ENCODE measurements around the gene SUMF2.
A peak's percentile ranks its signal among the peaks of the same experiment; 100 is the strongest.
"Not testable (repeated sequence)": the region's sequence is repeated elsewhere in the genome, so short reads cannot be mapped to it uniquely, and the experiment has no call there.

The SUMF2 gene

GRCh38 chr7:56063500-56063881 is 595 bp upstream of the SUMF2 start:
- no peak for DNase-seq

DNA sequence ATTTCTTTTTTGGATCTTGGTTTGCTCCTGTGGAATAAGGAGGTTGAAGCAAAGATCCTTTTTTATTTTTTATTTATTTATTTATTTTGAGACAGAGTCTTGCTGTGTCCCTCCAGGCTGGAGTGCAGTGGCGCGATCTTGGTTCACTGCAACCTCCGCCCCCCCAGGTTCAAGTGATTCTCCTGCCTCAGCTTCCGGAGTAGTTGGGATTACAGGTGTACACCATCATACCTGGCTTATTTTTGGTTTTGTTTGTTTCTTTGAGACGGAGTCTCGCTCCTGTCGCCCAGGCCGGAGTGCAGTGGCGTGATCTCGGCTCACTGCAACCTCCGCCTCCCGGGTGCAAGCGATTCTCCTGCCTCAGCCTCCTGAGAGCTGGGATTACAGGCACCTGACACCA is 2.3 kb downstream of the SUMF2 start:
- not testable (repeated sequence) for DNase-seq

DNA sequence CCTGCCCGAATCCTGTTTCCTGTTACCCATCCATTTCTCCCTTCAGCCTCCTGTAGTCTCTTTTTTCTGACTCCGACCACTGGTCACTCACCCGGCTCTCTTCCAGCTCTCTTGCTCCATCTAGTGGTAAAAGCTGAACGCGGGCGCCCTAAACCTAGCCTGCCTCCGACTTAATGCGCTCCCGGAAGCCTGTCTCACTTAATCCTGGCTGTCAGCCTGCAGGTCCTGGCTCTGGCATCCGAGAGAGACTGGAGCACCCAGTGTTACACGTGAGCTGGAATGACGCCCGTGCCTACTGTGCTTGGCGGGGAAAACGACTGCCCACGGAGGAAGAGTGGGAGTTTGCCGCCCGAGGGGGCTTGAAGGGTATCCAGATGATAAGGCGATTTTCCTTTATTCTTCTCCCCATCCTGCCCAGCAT is 10.3 kb downstream of the SUMF2 start:
- peak; percentile 58 for DNase-seq

GRCh38 chr7:56077681-56078080 is 13.6 kb downstream of the SUMF2 start:
- DNase-seq, result no peak

DNA sequence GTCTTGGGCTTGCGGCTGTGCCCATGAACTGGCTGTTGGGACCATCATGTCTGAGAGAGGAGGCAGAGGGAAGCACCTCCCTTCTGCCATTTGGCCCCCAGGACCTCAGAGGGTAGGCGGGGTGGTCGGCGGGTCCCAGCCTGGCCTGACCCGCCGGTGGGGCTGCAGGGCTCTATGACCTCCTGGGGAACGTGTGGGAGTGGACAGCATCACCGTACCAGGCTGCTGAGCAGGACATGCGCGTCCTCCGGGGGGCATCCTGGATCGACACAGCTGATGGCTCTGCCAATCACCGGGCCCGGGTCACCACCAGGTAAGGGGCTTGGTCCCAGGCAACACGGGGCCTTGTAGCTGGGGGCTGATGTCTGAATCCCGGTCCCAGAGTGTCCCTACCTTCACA is 14.1 kb downstream of the SUMF2 start:
- no peak for DNase-seq

GRCh38 chr7:56079450-56080185 is 15.5 kb downstream of the SUMF2 start:
- DNase-seq, result no peak

GRCh38 chr7:56080726-56081435 is 16.8 kb downstream of the SUMF2 start:
- DNase-seq, result not testable (repeated sequence)

DNA sequence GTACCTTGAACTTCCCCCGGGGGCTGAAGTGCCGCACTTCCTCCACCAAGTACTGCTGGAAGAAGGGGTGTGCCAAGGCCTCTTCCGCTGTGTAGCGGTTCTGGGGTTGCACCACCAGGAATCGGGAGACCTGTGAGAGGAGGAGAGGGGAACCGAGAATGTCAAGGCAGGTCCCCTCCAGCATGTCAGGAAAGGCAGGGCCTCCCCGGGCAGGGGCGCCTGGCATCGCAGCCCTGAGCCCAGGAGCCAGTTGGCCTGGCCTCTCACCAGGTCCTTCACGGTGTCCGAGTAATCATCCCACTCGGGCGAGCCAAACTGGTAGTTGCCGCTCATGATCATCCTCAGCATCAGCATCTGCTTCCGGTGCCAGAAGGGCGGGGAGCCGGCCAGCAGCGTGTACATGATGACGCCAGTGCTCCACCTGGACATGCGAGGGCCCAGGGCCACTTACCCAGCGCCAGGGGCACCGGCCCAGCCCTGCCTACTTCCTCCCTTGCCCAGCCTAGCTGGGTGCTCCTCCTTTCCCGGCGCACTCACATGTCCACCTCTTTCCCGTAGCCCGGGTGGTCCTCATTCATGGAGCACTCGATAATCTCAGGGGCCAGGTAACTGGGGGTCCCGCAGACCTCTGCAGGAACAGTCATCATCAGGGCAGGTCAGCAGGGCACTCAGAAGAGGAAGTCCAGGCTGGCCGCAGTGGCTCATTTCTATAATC is 17.7 kb downstream of the SUMF2 start:
- DNase-seq, result no peak

DNA sequence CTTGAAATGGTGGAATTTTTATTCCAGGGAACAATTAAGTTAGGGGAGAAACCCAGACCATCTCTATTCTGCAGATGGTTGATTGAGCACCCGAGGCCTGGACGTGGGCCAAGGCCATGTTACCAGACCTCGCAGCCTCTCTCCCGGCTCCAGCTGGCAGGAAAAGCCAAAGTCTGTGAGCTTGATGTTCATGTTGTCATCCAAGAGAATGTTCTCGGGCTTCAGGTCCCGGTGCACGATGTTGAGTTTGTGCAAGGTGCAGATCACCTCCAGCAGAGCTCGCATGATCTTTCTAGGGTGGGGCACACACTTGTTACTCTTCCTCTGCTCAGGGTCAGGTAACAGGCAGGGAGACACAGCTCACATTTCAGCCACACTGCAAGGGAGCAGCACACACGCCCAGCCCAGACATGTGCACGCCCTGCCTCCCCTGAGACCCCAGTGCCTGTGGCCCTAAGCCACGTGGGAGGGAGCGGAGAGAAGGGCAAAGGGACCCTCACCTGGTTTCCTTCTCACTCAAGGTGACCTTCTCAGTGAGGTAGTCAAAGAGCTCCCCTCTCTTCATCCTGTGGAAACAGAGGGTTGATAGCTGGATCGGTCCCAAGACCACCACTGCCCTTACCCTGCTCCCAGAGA is 19.2 kb downstream of the SUMF2 start:
- DNase-seq, result no peak

DNA sequence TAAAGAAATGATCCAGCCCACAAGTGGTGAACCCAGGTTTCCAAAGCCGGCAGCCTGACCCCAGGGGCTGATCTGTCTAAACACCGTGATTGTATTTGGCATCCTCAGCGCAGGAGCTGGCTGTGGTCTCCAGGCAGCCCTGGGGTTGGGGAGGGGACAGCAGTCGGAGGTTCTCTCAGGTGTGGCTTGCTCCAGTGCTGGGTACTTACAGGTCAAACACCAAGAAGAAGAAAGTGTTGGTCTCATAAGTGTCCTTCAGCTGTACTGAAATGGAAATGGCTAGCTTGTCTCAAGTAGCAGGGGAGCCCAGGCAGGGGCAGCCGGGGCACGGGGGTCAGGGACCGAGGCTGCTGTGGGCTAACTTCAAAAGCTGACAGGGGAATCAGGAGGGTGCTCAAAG is 22.7 kb downstream of the SUMF2 start:
- no peak for DNase-seq

DNA sequence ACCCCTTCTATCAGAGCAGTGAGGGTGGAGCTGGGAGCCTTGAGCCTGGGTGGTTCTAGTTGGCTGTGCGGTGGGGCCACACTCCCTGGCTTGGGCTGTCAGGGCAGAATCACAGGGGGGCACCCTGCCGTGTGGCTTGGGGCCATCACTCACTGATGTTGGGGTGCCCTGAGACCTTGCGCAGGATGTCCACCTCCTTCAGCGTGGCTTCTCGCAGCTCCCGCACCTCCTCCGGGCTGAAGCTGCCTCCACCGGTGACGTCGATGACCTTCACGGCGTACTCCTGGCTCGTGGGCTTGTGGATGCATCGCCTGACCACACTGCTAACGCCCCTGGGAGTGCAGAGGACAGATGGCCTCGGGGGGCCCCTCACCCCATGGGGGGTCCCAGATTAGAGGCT is 23.4 kb downstream of the SUMF2 start:
- no peak for DNase-seq

DNA sequence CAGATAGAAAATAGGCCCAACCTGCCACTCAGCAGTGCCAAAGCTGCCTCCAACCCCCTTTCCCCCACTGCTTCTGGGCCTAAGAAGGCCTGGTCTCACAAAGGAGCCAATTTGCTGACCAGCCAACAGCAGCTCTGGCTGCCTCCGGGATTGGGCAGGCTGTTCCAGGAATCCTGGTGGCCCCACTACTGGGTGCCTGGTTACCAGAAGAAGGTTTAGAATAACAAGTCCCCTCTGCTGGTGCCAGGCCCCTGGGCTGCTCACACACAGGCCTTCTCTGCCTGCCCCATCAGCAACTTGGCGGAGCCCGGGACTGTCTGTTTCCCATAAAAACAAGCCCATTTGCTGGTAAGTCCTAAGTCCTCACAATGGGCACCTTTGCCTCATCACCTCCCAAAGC is 27.5 kb downstream of the SUMF2 start:
- DNase-seq, result no peak

DNA sequence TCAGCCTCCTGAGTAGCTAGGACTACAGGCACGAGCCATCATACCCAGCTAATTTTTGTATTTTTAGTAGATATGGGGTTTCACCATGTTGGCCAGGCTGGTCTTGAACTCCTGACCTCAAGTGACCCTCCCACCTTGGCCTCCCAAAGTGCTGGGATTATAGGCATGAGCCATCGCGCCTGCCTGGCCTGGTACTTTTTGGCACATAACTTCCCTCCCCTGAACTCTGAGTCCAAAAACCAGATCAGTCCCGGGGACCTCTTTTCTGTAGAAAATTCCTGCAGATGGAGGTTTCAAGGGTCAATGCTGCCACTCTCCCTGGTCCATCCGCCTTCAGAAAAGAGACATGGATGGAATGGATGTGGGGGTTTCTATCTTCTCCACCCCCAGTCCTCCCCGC is 28.3 kb downstream of the SUMF2 start:
- not testable (repeated sequence) for DNase-seq

- no peak for DNase-seq
Measured at GRCh38 chr7:56092789-56093531, 28.9 kb downstream of the SUMF2 start, which contains the start of gene PHKG1. PHKG1 (minus strand) TSS chr7:56092952; CDS start chr7:56088941, 4,011 bp downstream.

DNA sequence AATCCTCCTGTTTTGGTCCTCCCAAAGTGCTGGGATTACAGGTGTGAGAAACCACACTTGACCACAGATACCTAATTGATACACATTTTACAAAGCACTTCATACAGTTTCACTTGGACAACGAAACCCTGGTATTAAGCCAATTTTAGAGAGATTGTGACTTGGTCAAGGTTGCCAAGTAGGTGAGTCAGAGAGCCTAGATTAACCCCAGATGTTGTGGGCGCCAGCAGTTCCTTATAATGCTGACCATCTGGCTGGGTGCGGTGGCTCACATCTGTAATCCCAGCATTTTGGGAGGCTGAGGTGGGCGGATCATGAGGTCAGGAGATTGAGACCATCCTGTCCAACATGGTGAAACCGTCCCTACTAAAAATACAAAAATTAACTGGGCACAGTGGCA is 33.6 kb downstream of the SUMF2 start:
- no peak for DNase-seq

GRCh38 chr7:56098187-56099008 is 34.3 kb downstream of the SUMF2 start:
- DNase-seq, result not testable (repeated sequence)

DNA sequence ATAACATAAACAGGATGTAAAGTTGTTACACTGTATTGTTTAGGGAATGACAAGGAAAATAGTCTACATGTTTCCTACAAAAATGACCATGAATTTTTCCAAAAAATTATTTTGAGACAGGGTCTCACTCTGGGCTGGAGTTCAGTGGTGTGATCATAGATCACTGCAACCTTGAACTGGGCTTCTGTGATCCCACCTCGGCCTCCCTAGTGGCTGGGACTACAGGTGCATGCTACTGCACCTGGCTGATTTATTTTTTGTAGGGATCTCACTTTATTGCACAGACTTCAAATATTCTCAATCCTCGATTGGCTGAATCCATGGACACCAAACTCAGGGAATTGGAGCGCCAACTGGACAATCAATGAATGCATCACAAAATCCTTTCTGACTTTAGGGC is 35.6 kb downstream of the SUMF2 start:
- no peak for DNase-seq

GRCh38 chr7:56104138-56104537 is 40.1 kb downstream of the SUMF2 start:
- not testable (repeated sequence) for DNase-seq

GRCh38 chr7:56105508-56105907 is 41.4 kb downstream of the SUMF2 start:
- peak; percentile 47 for DNase-seq

DNA sequence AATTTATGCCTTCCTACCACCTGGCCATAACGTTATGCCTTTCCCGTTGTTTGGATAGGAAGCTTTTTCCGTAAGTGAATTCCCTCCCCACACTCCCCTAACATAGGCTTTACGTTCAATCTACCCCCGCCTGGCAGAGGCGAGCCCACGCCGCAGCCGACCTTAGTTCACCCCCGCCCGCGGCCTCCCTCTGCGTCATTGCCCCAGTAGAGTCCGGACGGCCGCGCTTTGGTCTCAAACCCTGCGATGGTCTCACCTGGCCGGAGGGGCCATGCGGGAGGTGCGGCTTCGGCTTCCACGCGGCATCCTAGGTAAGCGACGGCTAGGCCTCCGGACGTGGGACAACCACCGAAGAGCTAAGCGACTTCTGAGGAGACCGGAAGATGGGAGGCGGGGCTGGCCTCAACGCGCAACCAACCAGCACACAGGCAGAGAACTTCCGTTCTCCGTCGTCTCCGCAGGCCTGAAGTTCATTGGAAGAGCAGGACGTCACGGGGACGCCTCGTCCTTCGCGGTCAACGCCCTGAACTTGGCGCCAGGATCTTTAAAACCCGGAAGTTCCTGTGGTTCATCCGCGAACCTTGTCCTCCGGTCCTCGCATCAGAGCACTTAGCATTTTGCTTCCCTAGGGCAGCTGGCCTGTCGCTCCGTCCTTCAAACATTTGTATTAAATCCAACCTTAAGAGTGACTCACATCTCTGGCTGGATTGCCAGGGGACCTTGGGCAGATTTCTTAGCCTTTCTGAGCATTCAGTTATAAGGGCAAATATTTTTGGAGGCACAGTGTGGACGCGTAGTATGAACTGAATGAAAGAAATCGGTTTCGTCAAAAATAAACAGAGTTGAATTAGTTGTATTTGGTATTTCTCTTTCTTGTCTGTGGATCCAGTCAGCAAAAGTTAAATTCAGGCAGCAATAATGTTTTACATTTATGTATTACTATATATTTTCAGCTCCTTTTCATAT is 42.3 kb downstream of the SUMF2 start, which contains the start of gene CHCHD2:
CHCHD2 (minus strand) TSS at position 369 of the 966 bp plus-strand sequence; CDS start at position 306, 63 bp downstream.
- peak; percentile 97 for DNase-seq
